HCT116 (cell line): Measurements from ENCODE around the gene ANO2. TPM values are rescaled to one million over a fixed set of nuclear protein-coding genes. Genes with fewer than 3 reads are reported as not detected.

Experiments
- ATAC-seq: fragments of 200-7000 bp; cut with Tn5 transposase; 2 replicates; pipeline ENCODE4 v1.9.1; 2020; ENCODE audit warnings: mild to moderate bottlenecking, moderate library complexity
- BruUV-seq: library from RNA; stranded (reverse); fragments of 400-500 nt; replicated peaks from 2 replicates; lab custom pipeline; 2021; lab: Mats Ljungman, UMichigan
- CTCF ChIA-PET: fragments of 300-600 bp; sonication (Branson Sonifier 250); formaldehyde crosslinking; loops from one replicate; lab custom pipeline; 2021; ENCODE audit warnings: antibody characterized with exemption; lab: Charles Lee
- POLR2A ChIA-PET: fragments of 300-600, 350-600 bp; sonication (Branson Sonifier 250); formaldehyde crosslinking; loops from one replicate; lab custom pipeline; 2021; ENCODE audit warnings: antibody characterized with exemption; lab: Charles Lee
- RAD21 ChIA-PET, 2 experiments: fragments of 300-600 bp; sonication (Branson Sonifier 250); formaldehyde crosslinking; loops; one replicate each; lab custom pipeline; 2023; ENCODE audit warnings: low total read pairs in 2 of 2; ENCODE audit not compliant: uncharacterized antibody in 2 of 2, unreplicated experiment in 2 of 2, low non-redundant PET in 1 of 2; lab: Charles Lee
- DNase-seq: peaks from one replicate; pipeline ENCODE4 v3.0.0-alpha.2; 2010; ENCODE audit warnings: low read depth, low spot score
- H2AFZ ChIP-seq: fragments of 200-600 bp; shearing (Covaris generic), sonication (generic); 2 replicates; pipeline ENCODE4 v1.6.1; 2017; ENCODE audit warnings: low read depth, mixed run types, mixed read lengths, antibody characterized with exemption, low read length; ENCODE audit not compliant: poor library complexity, severe bottlenecking
- H3K27ac ChIP-seq: 2 replicates; pipeline ENCODE4 v1.5.1; 2012; ENCODE audit warnings: low read depth, low read length
- H3K27me3 ChIP-seq: fragments of 200-600 bp; sonication (generic); 2 replicates; pipeline ENCODE4 v1.6.1; 2016; ENCODE audit warnings: mixed run types, low read length, mixed read lengths; ENCODE audit not compliant: insufficient read depth
- H3K36me3 ChIP-seq, 2 experiments: fragments of 200-500 bp in 1 of 2; fragments of 200-600 bp in 1 of 2; sonication (Bioruptor generic) in 1 of 2; sonication (generic) in 1 of 2; 2 replicates each; pipeline versions ENCODE4 v1.5.1 to v1.6.1; 2014 to 2016; ENCODE audit warnings: low read length in 2 of 2, inconsistent platforms in 1 of 2, mixed read lengths in 1 of 2, mixed run types in 1 of 2; ENCODE audit not compliant: insufficient read depth in 2 of 2, control insufficient read depth in 1 of 2
- H3K4me1 ChIP-seq, 2 experiments: fragments of 200-600 bp in 1 of 2; sonication (generic) in 1 of 2; 2 replicates each; pipeline versions ENCODE4 v1.5.1 to v1.6.1; 2012 to 2017; ENCODE audit warnings: low read length in 2 of 2, inconsistent platforms in 1 of 2, mild to moderate bottlenecking in 1 of 2, mixed read lengths in 1 of 2, mixed run types in 1 of 2, moderate library complexity in 1 of 2; ENCODE audit not compliant: insufficient read depth in 2 of 2, control insufficient read depth in 1 of 2
- H3K4me2 ChIP-seq: fragments of 200-600 bp; sonication (generic); 2 replicates; pipeline ENCODE4 v1.6.1; 2017; ENCODE audit warnings: mixed run types, low read length, mixed read lengths
- H3K4me3 ChIP-seq, 2 experiments: fragments of 200-600 bp in 1 of 2; sonication (generic) in 1 of 2; replicated peaks in 1 of 2; 2 replicates each; pipeline ENCODE4 v1.5.1; 2011 to 2016; ENCODE audit warnings: low read length in 2 of 2, control low read depth in 1 of 2, low read depth in 1 of 2, mild to moderate bottlenecking in 1 of 2, mixed read lengths in 1 of 2, mixed run types in 1 of 2
- H3K79me2 ChIP-seq: fragments of 200-600 bp; sonication (generic); 2 replicates; pipeline ENCODE4 v1.6.1; 2017; ENCODE audit warnings: mild to moderate bottlenecking, mixed run types, low read length, moderate library complexity, mixed read lengths; ENCODE audit not compliant: insufficient read depth
- H3K9ac ChIP-seq: fragments of 200-600 bp; sonication (generic); 2 replicates; pipeline ENCODE4 v1.6.1; 2016; ENCODE audit warnings: low read length, mixed read lengths
- H3K9me2 ChIP-seq: fragments of 200-600 bp; sonication (generic), shearing (Covaris generic); 2 replicates; pipeline ENCODE4 v1.6.1; 2017; ENCODE audit warnings: mixed run types, mild to moderate bottlenecking, moderate library complexity; ENCODE audit not compliant: insufficient read depth
- H3K9me3 ChIP-seq, 2 experiments: fragments of 200-500 bp in 1 of 2; fragments of 200-600 bp in 1 of 2; sonication (Bioruptor generic) in 1 of 2; sonication (generic) in 1 of 2; 2 replicates each; pipeline ENCODE4 v1.6.1; 2014 to 2017; ENCODE audit warnings: low read length in 2 of 2, mixed read lengths in 2 of 2, inconsistent platforms in 1 of 2, low read depth in 1 of 2, mild to moderate bottlenecking in 1 of 2, mixed run types in 1 of 2, moderate library complexity in 1 of 2; ENCODE audit not compliant: control insufficient read depth in 1 of 2, insufficient read depth in 1 of 2
- H4K20me1 ChIP-seq: fragments of 200-600 bp; sonication (generic), shearing (Covaris generic); 2 replicates; pipeline ENCODE4 v1.6.1; 2017; ENCODE audit warnings: mixed run types, mild to moderate bottlenecking, moderate library complexity; ENCODE audit not compliant: insufficient read depth
- ATF3 ChIP-seq: IDR thresholded peaks from 2 replicates; pipeline ENCODE4 v1.6.1; 2012
- CEBPB ChIP-seq: IDR thresholded peaks from 2 replicates; pipeline ENCODE4 v1.6.1; 2012; ENCODE audit warnings: low read depth
- CTCF ChIP-seq, 3 experiments: fragments of 200-600 bp in 1 of 3; sonication (generic) in 1 of 3; IDR thresholded peaks in 2 of 3; conservative IDR thresholded peaks in 1 of 3; 2 replicates each; pipeline ENCODE4 v1.5.1; 2012 to 2017; ENCODE audit warnings: low read depth in 2 of 3, low read length in 2 of 3, antibody characterized with exemption in 1 of 3, borderline replicate concordance in 1 of 3, control low read depth in 1 of 3, mild to moderate bottlenecking in 1 of 3, mixed read lengths in 1 of 3, mixed run types in 1 of 3, moderate library complexity in 1 of 3; ENCODE audit not compliant: insufficient read depth in 1 of 3
- EZH2 ChIP-seq: fragments of 200-600 bp; sonication (generic); IDR thresholded peaks from 2 replicates; pipeline ENCODE4 v1.6.1; 2017; ENCODE audit warnings: antibody characterized with exemption, mixed run types
- POLR2A ChIP-seq: IDR thresholded peaks from 2 replicates; pipeline ENCODE4 v1.7.0; 2011; ENCODE audit warnings: borderline replicate concordance; ENCODE audit not compliant: insufficient read depth, insufficient read length; ENCODE audit errors: extremely low read depth
- RAD21 ChIP-seq: IDR thresholded peaks from 2 replicates; pipeline ENCODE4 v1.6.1; 2012; ENCODE audit warnings: low read depth, mild to moderate bottlenecking
- REST ChIP-seq: IDR thresholded peaks from 2 replicates; pipeline ENCODE4 v1.6.1; 2012; ENCODE audit warnings: low read depth
- SIN3A ChIP-seq: IDR thresholded peaks from 2 replicates; pipeline ENCODE4 v1.6.1; 2012; ENCODE audit warnings: low read depth
- SP1 ChIP-seq: IDR thresholded peaks from 2 replicates; pipeline ENCODE4 v1.6.1; 2012; ENCODE audit warnings: low read depth
- SRF ChIP-seq: IDR thresholded peaks from 2 replicates; pipeline ENCODE4 v1.6.1; 2012; ENCODE audit warnings: low read depth
- TCF7L2 ChIP-seq: IDR thresholded peaks from 2 replicates; pipeline ENCODE4 v1.7.0; 2011; ENCODE audit warnings: borderline replicate concordance, inconsistent platforms; ENCODE audit not compliant: insufficient read depth, insufficient read length; ENCODE audit errors: extremely low read depth
- ZBTB33 ChIP-seq: IDR thresholded peaks from 2 replicates; pipeline ENCODE4 v1.6.1; 2011; ENCODE audit warnings: mild to moderate bottlenecking, low read length, moderate library complexity; ENCODE audit not compliant: insufficient replicate concordance; ENCODE audit errors: extremely low read depth
- intact Hi-C: fragments of 100-400 bp; cut with micrococcal nuclease; formaldehyde crosslinking; loops from 2 replicates; pipeline ENCODE4 v1.10.0; 2022
- total RNA-seq: library from RNA; stranded (reverse); gene quantifications from one replicate; pipeline ENCODE4 v1.2.1, GENCODE V29; 2021; ENCODE audit not compliant: unreplicated experiment

ANO2 gene
- total RNA-seq, 1 experiment from 2014 or later: not detected

GRCh38 chr12:5780536-5780935 is 164.5 kb downstream of the ANO2 start (continued):
- TF ChIP-seq REST (no peak), TCF7L2 (no peak)

GRCh38 chr12:5779401-5779800 is 165.7 kb downstream of the ANO2 start:
- no peaks in the 10 kb centered on the region for H3K9me2 ChIP-seq
- intact Hi-C loops: no loop called here
- H3K79me2 ChIP-seq: no peaks in the 10 kb centered on the region
- no peak for DNase-seq
- no peak overlapping the region for H3K4me2 ChIP-seq
- H3K27me3 ChIP-seq: 0 out of 2 replicates have a peak, but pooled peaks cover 5% of the 10 kb centered on the region
- H3K9ac ChIP-seq: no peak overlapping the region
- no peak overlapping the region for H3K27ac ChIP-seq
- H3K36me3 ChIP-seq: no peaks in the 10 kb centered on the region
- no peak for ATAC-seq
- H3K4me3 ChIP-seq: no peak overlapping the region
- no peaks in the 10 kb centered on the region for H4K20me1 ChIP-seq
- BruUV-seq: no TSS peak
- ChIA-PET RAD21 (no interaction called here), CTCF (no interaction called here), POLR2A (no interaction called here)
- H3K9me3 ChIP-seq: no peaks in the 10 kb centered on the region
- H2AFZ ChIP-seq: no peak overlapping the region
- TF ChIP-seq SP1 (no peak), SRF (no peak), CTCF (IDR thresholded peaks at IDR 0.05 in 2 of 3, conservative IDR thresholded peaks at IDR 0.05 in 1 of 3; ENCODE audit: borderline replicate concordance in 1 of 3, insufficient read depth in 1 of 3, low read depth in 2 of 3, low read length in 2 of 3) (no peak), POLR2A (no peak), ATF3 (no peak), REST (no peak), EZH2 (no peak), RAD21 (no peak), TCF7L2 (no peak), CEBPB (no peak), SIN3A (no peak), ZBTB33 (no peak)
- no peaks in the 10 kb centered on the region for H3K4me1 ChIP-seq
